Erythroblast (primary cell): ENCODE results near the gene DAB2.
"Not testable (repeated sequence)": the region's sequence is repeated elsewhere in the genome, so short reads cannot be mapped to it uniquely, and the experiment has no call there.

Source experiments
- DNase-seq, 2 experiments: peaks; one replicate each; lab custom pipeline; 2025; lab: John Stamatoyannopoulos, UW
- GATA1 ChIP-seq: IDR thresholded peaks from 2 replicates; pipeline ENCODE4 v1.6.1; 2011; ENCODE audit warnings: low read depth, mild to moderate bottlenecking, control low read depth, low read length, moderate library complexity
- POLR2A ChIP-seq: IDR thresholded peaks from 2 replicates; pipeline ENCODE4 v1.6.1; 2011; ENCODE audit warnings: mild to moderate bottlenecking, low read length

The DAB2 gene

GRCh38 chr5:39349484-39349883 is 75.3 kb downstream of the DAB2 start:
- DNase-seq, result no peak
- no peak for TF ChIP-seq GATA1
- TF ChIP-seq POLR2A, result no peak

GRCh38 chr5:39342460-39342859 is 82.3 kb downstream of the DAB2 start:
- TF ChIP-seq GATA1 (no peak), POLR2A (no peak)
- no peak for DNase-seq

GRCh38 chr5:39341896-39342295 is 82.9 kb downstream of the DAB2 start:
- no peak for DNase-seq
- TF ChIP-seq POLR2A (no peak), GATA1 (no peak)

- DNase-seq, result no peak
- TF ChIP-seq GATA1 (no peak), POLR2A (no peak)
Observed at GRCh38 chr5:39340506-39340905, 84.3 kb downstream of the DAB2 start.

- DNase-seq, result no peak
- TF ChIP-seq GATA1 (no peak), POLR2A (no peak)
Observed at GRCh38 chr5:39337252-39337915, 87.4 kb downstream of the DAB2 start.

- DNase-seq, result not testable (repeated sequence)
Observed at GRCh38 chr5:39334296-39334695, 90.5 kb downstream of the DAB2 start.

- no peak for DNase-seq
- no peak for TF ChIP-seq POLR2A
- no peak for TF ChIP-seq GATA1
Observed at GRCh38 chr5:39333104-39333503, 91.7 kb downstream of the DAB2 start.

GRCh38 chr5:39331861-39332381 is 92.9 kb downstream of the DAB2 start:
- DNase-seq, result no peak

GRCh38 chr5:39328731-39329130 is 96.0 kb downstream of the DAB2 start:
- DNase-seq, result no peak
- TF ChIP-seq GATA1, result no peak
- no peak for TF ChIP-seq POLR2A

More at GRCh38 chr5:39331861-39332381, 92.9 kb downstream of the DAB2 start:
- TF ChIP-seq POLR2A (no peak), GATA1 (no peak)

GRCh38 chr5:39323542-39323941 is 101.2 kb downstream of the DAB2 start:
- TF ChIP-seq POLR2A (no peak), GATA1 (no peak)
- DNase-seq, result no peak
